Activated T-helper 17 cell treated with anti-CD3 and anti-CD28 coated beads, Interleukin-2, amount 50 U/mL, for 72 hours (primary cell): ENCODE results near the gene PEPD. TPM values are rescaled to one million over a fixed set of nuclear protein-coding genes. Genes with fewer than 3 reads are reported as not detected.
A peak's percentile ranks its signal among the peaks of the same experiment; 100 is the strongest.

Experiments
- ATAC-seq: fragments of 150-1000 bp; cut with Tn5 transposase; replicated peaks from 2 replicates; pipeline ENCODE4 v1.10.0; 2021; ENCODE audit warnings: mild to moderate bottlenecking, moderate library complexity
- H3K27ac Mint-ChIP-seq: one replicate; pipeline ENCODE4 v1.8.0; 2022; ENCODE audit warnings: mixed read lengths
- H3K27me3 Mint-ChIP-seq: one replicate; pipeline ENCODE4 v1.8.0; 2022; ENCODE audit warnings: mixed read lengths
- H3K36me3 Mint-ChIP-seq: one replicate; pipeline ENCODE4 v1.8.0; 2022; ENCODE audit warnings: low read depth, mild to moderate bottlenecking, mixed read lengths
- H3K4me1 Mint-ChIP-seq: one replicate; pipeline ENCODE4 v1.8.0; 2022; ENCODE audit warnings: mixed read lengths
- H3K4me3 Mint-ChIP-seq: one replicate; pipeline ENCODE4 v1.8.0; 2022; ENCODE audit warnings: mild to moderate bottlenecking, mixed read lengths
- H3K9me3 Mint-ChIP-seq: one replicate; pipeline ENCODE4 v1.8.0; 2022; ENCODE audit warnings: mixed read lengths
- total RNA-seq, 2 donors: library from RNA; stranded (reverse); gene quantifications; one replicate each; pipeline ENCODE4 v1.2.3, GENCODE V29; 2022

PEPD gene
- total RNA-seq, 2 donors from 2014 or later, result 16.4 to 33.1 TPM

DNA sequence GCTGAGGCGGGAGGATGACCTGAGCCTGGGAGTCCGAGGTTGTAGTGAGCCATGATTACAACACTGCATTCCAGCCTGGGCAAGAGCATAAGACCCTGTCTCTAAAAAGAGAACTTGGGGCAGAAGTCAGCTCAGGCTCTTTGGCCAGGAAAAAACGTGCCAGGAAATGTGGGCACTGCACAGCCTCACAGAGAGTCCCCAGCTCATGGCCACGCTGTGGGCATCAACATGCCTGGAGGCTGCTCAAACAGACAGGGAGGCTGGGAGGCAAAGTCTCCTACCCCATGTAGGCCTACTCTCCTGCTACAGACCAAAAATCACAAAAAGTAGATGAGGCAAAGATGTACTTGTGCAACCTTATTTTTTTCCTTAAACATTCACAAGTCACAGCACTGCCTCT lies 49.4 kb downstream of the PEPD start:
- Mint-ChIP-seq H3K27me3 (no peaks in the 10 kb centered on the region), H3K4me1 (peaks cover 5% of the 10 kb centered on the region), H3K36me3 (peaks cover 23% of the 10 kb centered on the region), H3K4me3 (no peak overlapping the region), H3K27ac (no peak overlapping the region), H3K9me3 (no peaks in the 10 kb centered on the region)
- ATAC-seq, result no peak

DNA sequence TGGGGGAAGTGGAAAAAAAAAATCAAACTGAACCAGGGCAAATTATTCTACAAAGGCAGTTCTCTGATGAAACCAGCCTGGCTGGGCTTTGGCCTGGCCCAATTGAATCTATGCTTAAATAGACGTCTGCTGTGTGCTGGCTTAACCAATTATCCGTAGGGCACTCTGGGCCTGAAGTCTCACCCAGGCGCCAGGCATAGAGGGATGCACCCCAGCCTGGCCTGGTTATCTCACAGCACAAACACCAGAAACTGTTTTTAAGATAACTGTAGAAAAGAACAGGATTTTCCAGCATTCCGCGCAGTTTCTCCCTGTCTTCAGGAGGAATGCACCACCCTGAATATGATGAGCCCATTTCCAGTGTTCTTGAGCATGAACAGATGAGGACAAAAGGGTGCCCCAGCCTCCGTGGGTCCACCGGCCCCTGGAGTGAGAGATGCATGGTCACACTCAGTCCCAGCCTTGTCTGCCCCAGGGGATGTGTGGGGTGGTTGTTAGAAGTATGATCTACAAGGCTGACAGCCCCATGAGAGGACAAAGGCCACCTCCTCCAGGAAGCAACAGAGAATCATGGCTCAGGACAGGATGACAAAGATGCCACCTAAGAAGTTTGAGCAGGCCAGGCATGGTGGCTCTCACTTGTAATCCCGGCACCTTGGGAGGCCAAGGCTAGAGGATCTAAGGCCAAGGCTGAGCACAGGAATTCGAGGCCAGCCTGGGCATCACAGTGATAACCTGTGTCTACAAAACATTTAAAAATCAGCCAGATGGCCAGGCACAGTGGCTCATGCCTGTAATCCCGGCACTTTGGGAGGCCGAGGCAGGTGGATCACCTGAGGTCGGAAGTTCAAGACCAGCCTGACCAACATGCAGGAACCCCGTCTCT lies 50.2 kb downstream of the PEPD start:
- peak overlapping the region; percentile 48 for H3K27ac Mint-ChIP-seq
- H3K4me1 Mint-ChIP-seq, result peaks cover 5% of the 10 kb centered on the region
- H3K9me3 Mint-ChIP-seq, result no peaks in the 10 kb centered on the region
- no peak overlapping the region for H3K4me3 Mint-ChIP-seq
- no peak for ATAC-seq
- peaks cover 15% of the 10 kb centered on the region for H3K36me3 Mint-ChIP-seq
- no peaks in the 10 kb centered on the region for H3K27me3 Mint-ChIP-seq

DNA sequence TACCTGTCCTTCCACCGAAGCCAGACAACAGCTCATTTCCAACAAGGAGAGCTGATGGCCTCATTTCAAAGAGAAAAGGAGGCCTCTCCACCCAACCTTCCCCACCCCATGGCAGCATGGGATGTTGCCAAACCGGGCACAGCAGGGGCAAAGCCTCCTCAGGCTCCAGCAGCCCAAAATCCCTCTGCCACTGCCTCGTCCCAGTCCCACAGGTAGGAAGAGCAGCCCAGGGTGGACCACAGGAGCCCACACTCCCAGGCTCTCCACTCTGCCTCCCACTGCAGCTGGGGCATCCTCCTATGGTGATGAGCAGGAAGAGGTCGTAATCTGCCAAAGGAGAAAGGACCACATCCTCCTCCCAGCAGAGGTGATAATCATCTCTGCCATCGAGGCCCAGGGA lies 50.9 kb downstream of the PEPD start:
- H3K36me3 Mint-ChIP-seq, result peaks cover 8% of the 10 kb centered on the region
- H3K9me3 Mint-ChIP-seq, result no peaks in the 10 kb centered on the region
- H3K27me3 Mint-ChIP-seq, result no peaks in the 10 kb centered on the region
- H3K27ac Mint-ChIP-seq, result peak overlapping the region; percentile 48
- no peak for ATAC-seq
- no peak overlapping the region for H3K4me3 Mint-ChIP-seq
- peaks cover 5% of the 10 kb centered on the region for H3K4me1 Mint-ChIP-seq

GRCh38 chr19:33470040-33470330 lies 51.6 kb downstream of the PEPD start:
- Mint-ChIP-seq H3K9me3 (no peaks in the 10 kb centered on the region), H3K27ac (no peak overlapping the region), H3K4me1 (peaks cover 8% of the 10 kb centered on the region), H3K36me3 (peaks cover 6% of the 10 kb centered on the region), H3K27me3 (no peaks in the 10 kb centered on the region), H3K4me3 (no peak overlapping the region)
- ATAC-seq, result no peak

DNA sequence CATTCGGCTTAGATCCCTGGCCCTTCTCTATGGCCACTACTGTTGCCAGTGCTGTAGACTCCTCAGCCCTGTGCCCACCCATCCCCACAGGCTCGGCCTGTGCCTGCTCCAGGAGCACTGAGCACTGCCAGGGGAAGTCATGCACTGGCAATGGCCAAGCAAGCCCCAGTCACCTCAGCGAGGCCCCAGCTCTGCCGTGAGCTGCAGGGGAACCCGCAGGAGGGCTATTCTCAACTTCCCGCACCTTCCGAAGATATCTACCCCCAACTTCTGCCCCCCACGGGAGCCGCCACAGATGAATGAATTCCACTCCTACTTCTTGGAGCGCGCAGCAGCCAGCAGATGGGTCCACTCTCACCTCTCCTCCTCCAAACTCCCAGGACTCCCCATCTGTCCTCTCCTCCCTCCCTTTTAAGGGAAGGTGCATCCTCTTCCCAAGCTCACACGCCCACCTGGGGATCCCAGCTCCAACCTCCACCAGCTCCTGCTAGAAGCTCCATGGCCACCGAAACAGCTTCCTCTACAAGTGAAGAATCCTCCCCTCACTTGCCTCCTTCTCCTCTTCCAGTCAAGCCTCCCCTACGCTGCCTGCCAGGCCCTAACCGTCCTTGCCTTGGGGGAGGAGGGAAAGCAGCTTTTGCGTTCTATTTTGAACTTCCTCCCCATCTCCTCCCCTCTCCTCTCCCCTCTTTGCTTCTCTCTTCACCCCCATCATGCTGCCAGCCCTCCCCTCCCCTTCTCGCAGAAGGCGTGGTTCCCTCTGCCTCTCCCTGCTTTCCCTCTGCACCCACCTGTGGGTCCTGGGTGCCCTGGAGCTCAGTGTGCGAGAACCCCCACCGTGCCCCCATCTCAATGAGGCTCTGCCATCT lies 52.2 kb downstream of the PEPD start:
- H3K27me3 Mint-ChIP-seq, result no peaks in the 10 kb centered on the region
- no peaks in the 10 kb centered on the region for H3K9me3 Mint-ChIP-seq
- H3K27ac Mint-ChIP-seq, result no peak overlapping the region
- no peak overlapping the region for H3K4me3 Mint-ChIP-seq
- peaks cover 8% of the 10 kb centered on the region for H3K4me1 Mint-ChIP-seq
- H3K36me3 Mint-ChIP-seq, result peaks cover 3% of the 10 kb centered on the region
- ATAC-seq, result no peak

DNA sequence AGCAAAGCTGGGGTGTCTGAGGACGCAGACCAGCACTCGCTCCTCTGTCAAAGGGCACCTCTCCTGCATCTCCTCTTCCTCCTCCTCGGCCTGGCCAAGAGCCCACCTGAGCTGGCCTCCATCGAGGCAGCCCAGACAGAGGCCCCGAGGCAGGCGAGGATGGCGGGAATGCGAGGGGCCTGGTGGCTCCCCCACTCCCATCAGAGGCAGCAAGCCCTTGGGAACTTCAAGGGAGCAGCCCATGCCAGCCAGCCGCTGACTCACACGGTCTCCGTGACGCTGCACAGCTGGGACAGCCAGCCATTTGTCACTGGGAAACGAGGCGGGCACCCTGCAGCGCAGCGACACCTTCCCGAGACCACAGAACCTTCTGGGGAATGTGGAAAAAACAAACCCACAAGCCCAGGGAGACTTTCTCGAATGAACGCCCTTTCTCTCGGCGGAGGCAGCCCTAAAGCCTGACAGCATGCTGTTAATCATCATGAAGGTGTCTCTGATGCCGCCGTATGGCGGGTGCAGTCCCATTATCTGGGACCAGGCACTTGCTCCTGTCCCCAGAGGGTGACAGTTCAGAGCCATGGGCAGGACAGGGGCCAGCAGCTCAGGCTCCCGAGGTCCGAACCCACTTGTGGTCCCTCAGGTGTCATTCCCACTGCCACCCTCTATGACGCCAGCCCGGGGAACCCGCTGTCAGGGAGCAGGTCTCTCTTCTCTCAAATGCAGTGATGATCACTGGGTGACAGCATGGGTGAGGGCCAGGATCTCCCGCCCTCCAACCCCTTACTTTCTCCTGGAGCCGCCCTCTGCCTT lies 53.0 kb downstream of the PEPD start:
- ATAC-seq, result no peak
- Mint-ChIP-seq H3K4me3 (no peak overlapping the region), H3K27me3 (no peaks in the 10 kb centered on the region), H3K4me1 (peaks cover 8% of the 10 kb centered on the region), H3K9me3 (no peaks in the 10 kb centered on the region), H3K27ac (no peak overlapping the region), H3K36me3 (peaks cover 3% of the 10 kb centered on the region)

DNA sequence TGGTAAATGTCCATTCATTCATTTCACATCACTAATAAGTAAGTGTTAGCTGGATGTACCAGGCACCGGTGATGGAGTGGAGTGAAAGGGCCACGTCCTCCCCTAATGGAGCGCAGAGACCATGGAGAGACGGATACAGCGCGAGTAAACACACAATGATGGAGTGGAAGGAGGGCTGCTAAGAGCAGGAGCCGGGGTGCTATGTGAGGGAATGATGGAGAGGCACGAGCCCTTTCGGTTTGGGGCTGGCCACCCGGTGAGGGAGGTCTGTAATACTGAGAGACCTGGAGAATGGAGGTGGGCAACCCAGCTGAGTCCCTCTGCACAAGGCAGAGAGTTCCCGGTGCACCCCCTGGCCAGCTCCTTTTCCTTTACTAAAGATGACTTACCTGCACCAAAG lies 53.7 kb downstream of the PEPD start:
- H3K36me3 Mint-ChIP-seq, result peaks cover 9% of the 10 kb centered on the region
- H3K27ac Mint-ChIP-seq, result no peak overlapping the region
- no peaks in the 10 kb centered on the region for H3K9me3 Mint-ChIP-seq
- no peak for ATAC-seq
- no peaks in the 10 kb centered on the region for H3K27me3 Mint-ChIP-seq
- no peak overlapping the region for H3K4me3 Mint-ChIP-seq
- peaks cover 8% of the 10 kb centered on the region for H3K4me1 Mint-ChIP-seq

- H3K36me3 Mint-ChIP-seq, result peaks cover 12% of the 10 kb centered on the region
- no peak overlapping the region for H3K27ac Mint-ChIP-seq
- no peak for ATAC-seq
- no peaks in the 10 kb centered on the region for H3K27me3 Mint-ChIP-seq
- no peak overlapping the region for H3K4me3 Mint-ChIP-seq
- H3K4me1 Mint-ChIP-seq, result peaks cover 8% of the 10 kb centered on the region
- no peaks in the 10 kb centered on the region for H3K9me3 Mint-ChIP-seq
These were observed 55.8 kb downstream of the PEPD start for GRCh38 chr19:33465834-33466233.

DNA sequence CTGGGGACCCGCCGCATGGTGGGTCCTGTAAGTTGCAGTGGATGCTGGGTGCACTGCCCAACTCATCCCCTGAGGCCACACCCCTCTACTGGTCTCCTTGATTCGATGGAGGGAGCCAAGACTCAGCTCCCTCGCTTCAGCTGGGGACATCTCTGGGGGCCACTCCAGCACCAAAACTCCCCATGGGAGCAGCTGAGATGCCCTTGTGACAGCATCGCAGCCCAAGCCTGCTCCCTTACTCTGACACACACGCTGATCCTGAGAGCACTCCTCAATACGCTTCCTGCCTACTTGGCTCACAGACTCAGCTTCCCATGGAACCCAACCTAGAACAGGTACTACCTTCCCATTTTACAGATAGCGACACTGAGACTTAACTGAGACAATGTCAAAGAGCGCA lies 56.2 kb downstream of the PEPD start:
- no peaks in the 10 kb centered on the region for H3K9me3 Mint-ChIP-seq
- no peaks in the 10 kb centered on the region for H3K27me3 Mint-ChIP-seq
- ATAC-seq, result no peak

GRCh38 chr19:33464733-33465115 lies 56.9 kb downstream of the PEPD start:
- Mint-ChIP-seq H3K36me3 (peaks cover 12% of the 10 kb centered on the region), H3K27ac (no peak overlapping the region), H3K9me3 (no peaks in the 10 kb centered on the region), H3K4me3 (no peak overlapping the region), H3K27me3 (no peaks in the 10 kb centered on the region), H3K4me1 (peaks cover 8% of the 10 kb centered on the region)
- ATAC-seq, result no peak

More for the DNA sequence above, 56.2 kb downstream of the PEPD start:
- H3K4me1 Mint-ChIP-seq, result peaks cover 8% of the 10 kb centered on the region
- no peak overlapping the region for H3K27ac Mint-ChIP-seq
- peaks cover 12% of the 10 kb centered on the region for H3K36me3 Mint-ChIP-seq
- H3K4me3 Mint-ChIP-seq, result no peak overlapping the region

- H3K4me1 Mint-ChIP-seq, result peaks cover 8% of the 10 kb centered on the region
- no peaks in the 10 kb centered on the region for H3K27me3 Mint-ChIP-seq
- H3K4me3 Mint-ChIP-seq, result no peak overlapping the region
- no peak for ATAC-seq
- H3K27ac Mint-ChIP-seq, result no peak overlapping the region
- no peaks in the 10 kb centered on the region for H3K9me3 Mint-ChIP-seq
- H3K36me3 Mint-ChIP-seq, result peaks cover 12% of the 10 kb centered on the region
These were observed 57.4 kb downstream of the PEPD start for GRCh38 chr19:33464010-33464732.

DNA sequence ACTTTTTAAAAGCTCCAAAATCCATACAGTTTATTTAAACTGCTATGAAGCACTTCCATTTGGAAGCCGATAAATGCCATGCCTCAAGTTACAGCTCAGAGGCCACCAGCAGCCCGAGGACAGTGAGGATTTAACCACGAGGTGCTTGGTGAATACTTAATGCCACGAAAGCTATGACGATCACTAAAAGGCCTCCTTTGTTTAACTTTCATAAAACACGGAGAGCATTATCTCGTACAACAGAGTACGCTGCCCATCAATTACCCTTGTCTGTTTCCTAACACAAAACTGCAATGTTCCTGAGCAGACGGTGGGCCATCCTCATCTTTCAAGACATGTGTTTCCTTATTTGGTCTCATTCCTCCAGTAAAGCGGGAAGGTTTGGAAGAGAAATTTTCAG lies 58.4 kb downstream of the PEPD start:
- Mint-ChIP-seq H3K27ac (no peak overlapping the region), H3K36me3 (peaks cover 12% of the 10 kb centered on the region), H3K4me1 (peaks cover 8% of the 10 kb centered on the region), H3K4me3 (no peak overlapping the region), H3K9me3 (no peaks in the 10 kb centered on the region), H3K27me3 (no peaks in the 10 kb centered on the region)
- no peak for ATAC-seq

- H3K27me3 Mint-ChIP-seq, result no peaks in the 10 kb centered on the region
- no peaks in the 10 kb centered on the region for H3K9me3 Mint-ChIP-seq
- peaks cover 12% of the 10 kb centered on the region for H3K36me3 Mint-ChIP-seq
- no peak overlapping the region for H3K4me3 Mint-ChIP-seq
- no peak for ATAC-seq
- H3K4me1 Mint-ChIP-seq, result peaks cover 4% of the 10 kb centered on the region
- no peak overlapping the region for H3K27ac Mint-ChIP-seq
These were observed 59.3 kb downstream of the PEPD start for GRCh38 chr19:33462112-33462791.
